Measurements from ENCODE around the gene TMEM184B.
"Not testable (repeated sequence)": the region's sequence is repeated elsewhere in the genome, so short reads cannot be mapped to it uniquely, and the experiment has no call there.

TMEM184B gene

GRCh38 chr22:38249301-38249700 lies 23.5 kb downstream of the TMEM184B start:
- no peak for DNase-seq (ENCODE audit: low read depth in 2 of 2)

GRCh38 chr22:38248280-38248679 lies 24.5 kb downstream of the TMEM184B start:
- no peak for DNase-seq (ENCODE audit: low read depth in 2 of 2)

- no peak for DNase-seq (ENCODE audit: low read depth in 2 of 2)
Observed at GRCh38 chr22:38247713-38248112, 25.1 kb downstream of the TMEM184B start.

GRCh38 chr22:38246692-38247091 lies 26.1 kb downstream of the TMEM184B start:
- no peak for DNase-seq (ENCODE audit: low read depth in 2 of 2)

- DNase-seq (ENCODE audit: low read depth in 2 of 2), result no peak
Observed at GRCh38 chr22:38246046-38246658, 26.7 kb downstream of the TMEM184B start.

GRCh38 chr22:38244106-38244505 lies 28.7 kb downstream of the TMEM184B start:
- no peak for DNase-seq (ENCODE audit: low read depth in 2 of 2)

GRCh38 chr22:38243007-38243765 lies 29.6 kb downstream of the TMEM184B start:
- DNase-seq (ENCODE audit: low read depth in 2 of 2), result no peak

GRCh38 chr22:38240734-38241252 lies 32.0 kb downstream of the TMEM184B start:
- no peak for DNase-seq (ENCODE audit: low read depth in 2 of 2)

GRCh38 chr22:38239101-38239761 lies 33.6 kb downstream of the TMEM184B start:
- no peak for DNase-seq (ENCODE audit: low read depth in 2 of 2)

- DNase-seq (ENCODE audit: low read depth in 2 of 2), result no peak
Observed at GRCh38 chr22:38238519-38239071, 34.2 kb downstream of the TMEM184B start.

GRCh38 chr22:38236786-38237185 lies 36.0 kb downstream of the TMEM184B start:
- no peak for DNase-seq (ENCODE audit: low read depth in 2 of 2)

- no peak for DNase-seq (ENCODE audit: low read depth in 2 of 2)
Observed at GRCh38 chr22:38235240-38235850, 37.5 kb downstream of the TMEM184B start.

GRCh38 chr22:38233856-38234255 lies 39.0 kb downstream of the TMEM184B start:
- DNase-seq (ENCODE audit: low read depth in 2 of 2), result not testable (repeated sequence)

- no peak for DNase-seq (ENCODE audit: low read depth in 2 of 2)
Observed at GRCh38 chr22:38233427-38233826, 39.4 kb downstream of the TMEM184B start.

- DNase-seq (ENCODE audit: low read depth in 2 of 2), result no peak
Observed at GRCh38 chr22:38232196-38232595, 40.6 kb downstream of the TMEM184B start.

- DNase-seq (ENCODE audit: low read depth in 2 of 2), result no peak
Observed at GRCh38 chr22:38230916-38231315, 41.9 kb downstream of the TMEM184B start.

- DNase-seq (ENCODE audit: low read depth in 2 of 2), result no peak
Observed at GRCh38 chr22:38230108-38230825, 42.5 kb downstream of the TMEM184B start.

GRCh38 chr22:38228873-38229740 lies 43.7 kb downstream of the TMEM184B start:
- no peak for DNase-seq (ENCODE audit: low read depth in 2 of 2)

- DNase-seq (ENCODE audit: low read depth in 2 of 2), result no peak
Observed at GRCh38 chr22:38228326-38228872, 44.4 kb downstream of the TMEM184B start.
